Kidney epithelial cell (primary cell): Measurements from ENCODE around the gene TM7SF3. TPM values are rescaled to one million over a fixed set of nuclear protein-coding genes. Genes with fewer than 3 reads are reported as not detected.

Source experiments
- DNase-seq: peaks from one replicate; pipeline ENCODE4 v3.0.0-alpha.2; 2010; ENCODE audit warnings: low read depth
- H3K27me3 ChIP-seq: 2 replicates; pipeline ENCODE4 v1.6.0; 2011; ENCODE audit warnings: low read length; ENCODE audit not compliant: control insufficient read depth, insufficient read depth
- H3K36me3 ChIP-seq: 2 replicates; pipeline ENCODE4 v1.5.1; 2011; ENCODE audit warnings: low read length; ENCODE audit not compliant: control insufficient read depth, insufficient read depth
- H3K4me3 ChIP-seq: 2 replicates; pipeline ENCODE4 v1.5.1; 2011; ENCODE audit warnings: low read depth, mild to moderate bottlenecking, control low read depth, low read length
- CTCF ChIP-seq: IDR thresholded peaks from 2 replicates; pipeline ENCODE4 v1.5.1; 2011; ENCODE audit warnings: mild to moderate bottlenecking, moderate library complexity, low read length, control low read depth, inconsistent platforms; ENCODE audit not compliant: insufficient read depth, poor library complexity, severe bottlenecking
- total RNA-seq: library from RNA; depleted of rRNA; stranded (reverse); fragments of >200 nt; gene quantifications from 2 replicates; pipeline ENCODE4 v1.2.3, GENCODE V29; 2015

The TM7SF3 gene
- total RNA-seq, 1 donor from 2014 or later, result 59.5 TPM

GRCh38 chr12:26997003-26997402 is 17.2 kb downstream of the TM7SF3 start:
- Histone ChIP-seq H3K4me3 (no peak overlapping the region), H3K36me3 (no peaks in the 10 kb centered on the region), H3K27me3 (no peaks in the 10 kb centered on the region)
- TF ChIP-seq CTCF, result no peak
- no peak for DNase-seq

GRCh38 chr12:26995706-26996105 is 18.5 kb downstream of the TM7SF3 start:
- DNase-seq, result no peak
- Histone ChIP-seq H3K27me3 (no peaks in the 10 kb centered on the region), H3K4me3 (no peak overlapping the region), H3K36me3 (no peaks in the 10 kb centered on the region)
- TF ChIP-seq CTCF, result no peak

GRCh38 chr12:26994109-26994508 is 20.1 kb downstream of the TM7SF3 start:
- no peak for TF ChIP-seq CTCF
- DNase-seq, result no peak
- no peak overlapping the region for H3K4me3 ChIP-seq
- H3K36me3 ChIP-seq, result no peaks in the 10 kb centered on the region
- H3K27me3 ChIP-seq, result no peaks in the 10 kb centered on the region

GRCh38 chr12:26991826-26992225 is 22.4 kb downstream of the TM7SF3 start:
- Histone ChIP-seq H3K4me3 (no peak overlapping the region), H3K36me3 (no peaks in the 10 kb centered on the region), H3K27me3 (no peaks in the 10 kb centered on the region)
- DNase-seq, result no peak
- no peak for TF ChIP-seq CTCF

- Histone ChIP-seq H3K27me3 (no peaks in the 10 kb centered on the region), H3K36me3 (no peaks in the 10 kb centered on the region), H3K4me3 (no peak overlapping the region)
- DNase-seq, result no peak
- no peak for TF ChIP-seq CTCF
Observed at GRCh38 chr12:26989873-26990272, 24.3 kb downstream of the TM7SF3 start.

GRCh38 chr12:26988703-26989102 is 25.5 kb downstream of the TM7SF3 start:
- DNase-seq, result no peak
- no peaks in the 10 kb centered on the region for H3K27me3 ChIP-seq
- H3K36me3 ChIP-seq, result no peaks in the 10 kb centered on the region
- TF ChIP-seq CTCF, result no peak
- no peak overlapping the region for H3K4me3 ChIP-seq
